Stimulated activated CD8-positive, alpha-beta memory T cell treated with anti-CD3 and anti-CD28 coated beads, Interleukin-7, amount 100 ng/mL, for 48 hours (primary cell): Measurements from ENCODE around the gene PPP1R7.

ENCODE experiments used
- DNase-seq, 2 donors: peaks; one replicate each; pipeline ENCODE4 v3.0.0-alpha.2; 2020; ENCODE audit warnings: low read depth in 1 of 2; ENCODE audit errors: extremely low read depth in 1 of 2

Gene PPP1R7

DNA sequence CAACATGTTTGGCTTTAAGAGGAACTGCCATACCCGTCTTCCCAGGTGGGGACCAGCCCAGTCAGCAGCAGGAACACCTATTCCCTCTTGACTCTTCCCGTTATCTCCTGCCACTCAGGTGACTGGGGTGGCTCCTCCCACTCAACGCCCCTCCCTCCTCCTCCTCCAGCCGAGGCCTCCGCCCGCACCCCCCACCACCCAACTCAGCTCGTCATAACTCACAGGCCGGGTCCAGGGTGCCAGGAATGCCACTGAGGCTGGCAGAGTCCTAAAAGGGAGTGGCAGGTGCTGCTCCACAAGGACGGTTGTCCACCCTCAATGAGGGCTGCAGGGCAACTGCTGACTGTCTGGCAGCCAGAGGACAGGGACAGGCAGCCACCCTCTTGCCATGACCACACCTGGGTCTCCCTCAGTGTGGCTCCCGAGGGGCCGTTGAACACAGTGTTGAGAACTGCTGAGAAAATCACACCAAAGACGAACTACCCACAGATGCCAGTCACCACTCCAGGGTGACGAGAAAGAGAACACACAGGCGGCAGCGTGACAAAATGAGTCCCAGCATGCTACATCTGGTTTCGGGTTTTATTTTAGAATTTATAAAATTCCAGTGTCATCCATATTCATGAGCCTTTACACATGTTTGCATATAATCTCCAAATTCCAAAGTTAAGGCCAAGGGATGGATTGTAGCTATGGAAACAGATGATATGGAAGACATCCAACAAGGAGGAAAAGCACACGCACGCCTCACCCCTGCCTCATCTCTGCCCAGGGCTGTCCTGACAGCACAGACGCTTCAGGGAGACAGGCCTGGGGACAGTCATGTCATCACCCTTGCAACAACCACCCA is 76.7 kb downstream of the PPP1R7 start:
- DNase-seq = no peak

DNA sequence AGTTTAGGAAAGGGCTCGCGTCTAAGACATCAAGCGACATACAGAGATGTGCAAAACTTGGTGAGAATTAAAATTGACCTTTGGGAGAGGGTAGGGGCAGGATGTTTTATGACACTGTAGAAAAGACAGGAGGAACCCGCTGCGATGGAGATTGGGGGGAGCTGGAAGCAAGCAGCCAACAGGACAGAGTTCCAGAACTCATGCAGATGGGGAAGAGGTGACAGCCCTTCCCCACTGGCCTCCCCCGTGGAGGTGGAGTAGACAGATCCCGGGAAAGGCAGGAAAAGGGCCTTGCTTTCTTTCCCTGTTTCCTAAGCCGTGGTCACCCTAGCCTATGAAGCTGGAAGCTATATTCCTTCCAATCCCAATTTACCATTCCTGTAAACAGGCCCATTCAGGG is 77.3 kb downstream of the PPP1R7 start:
- DNase-seq = no peak

DNA sequence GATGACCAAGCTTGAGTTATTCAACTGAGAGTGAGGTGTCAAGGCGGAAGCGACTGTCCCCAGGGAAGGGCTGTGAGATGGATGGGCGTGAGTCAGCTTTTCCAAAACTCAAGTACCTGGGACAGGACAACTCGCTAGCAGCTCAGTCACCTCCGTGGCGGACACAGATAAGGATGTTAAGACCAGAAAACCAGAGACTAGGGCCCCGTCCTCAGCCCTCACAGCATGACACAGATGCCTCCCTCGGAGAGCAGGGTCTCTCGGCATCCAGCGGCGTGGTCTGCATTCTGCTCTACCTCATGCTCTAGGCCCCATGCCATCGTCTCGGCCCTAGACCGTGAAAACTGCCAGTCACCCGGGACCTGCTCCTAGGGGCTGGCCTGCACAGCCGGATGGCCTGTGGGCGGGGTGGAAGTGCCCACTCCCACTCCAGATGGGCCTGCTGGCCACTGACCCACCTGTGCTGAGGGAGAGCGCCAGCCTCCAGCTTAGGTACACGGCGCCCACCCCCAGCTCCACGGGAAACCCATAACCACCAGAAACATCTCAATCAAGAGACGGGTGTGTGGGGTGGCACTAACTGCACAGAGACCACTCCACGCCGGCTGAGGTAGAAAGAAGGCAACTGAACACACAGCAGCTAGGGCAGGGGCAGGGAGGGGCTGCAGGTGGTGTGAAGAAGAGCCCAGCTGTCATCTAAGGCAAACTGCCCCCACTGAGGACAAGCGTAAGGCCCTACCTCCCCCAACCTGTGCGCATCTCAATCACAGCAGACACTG is 78.0 kb downstream of the PPP1R7 start:
- no peak for DNase-seq

DNA sequence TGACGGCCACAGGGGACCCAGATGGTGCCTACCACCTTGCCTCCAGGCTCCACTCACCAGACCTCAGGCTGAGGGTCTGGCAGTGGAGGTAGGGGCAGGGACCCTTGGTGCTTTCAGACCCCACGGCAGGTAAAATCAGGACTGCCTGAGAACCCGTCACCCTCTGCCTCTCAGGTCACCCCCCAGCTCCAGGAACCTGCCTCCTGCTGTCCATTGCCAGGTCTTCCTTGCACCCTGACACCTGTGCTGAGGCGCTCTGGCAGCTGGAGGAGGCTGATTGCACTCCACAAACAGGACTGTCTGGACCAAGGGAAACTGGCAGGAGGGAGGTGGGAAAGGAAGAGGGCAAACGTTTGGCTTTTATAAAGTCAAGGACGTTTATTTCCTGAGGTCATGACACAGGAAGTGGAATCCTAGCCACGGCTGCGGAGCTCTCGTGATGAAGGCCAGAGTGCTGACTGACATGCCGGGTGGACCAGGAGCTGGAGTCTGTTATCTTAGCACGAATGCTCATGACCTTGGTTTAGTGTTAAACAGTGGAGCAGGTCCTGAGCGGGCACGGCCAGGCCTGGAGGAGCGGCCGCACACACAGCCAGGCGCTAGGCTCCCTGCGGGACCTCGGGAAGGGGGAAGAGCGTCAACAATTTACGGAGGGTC is 78.7 kb downstream of the PPP1R7 start:
- no peak for DNase-seq

DNA sequence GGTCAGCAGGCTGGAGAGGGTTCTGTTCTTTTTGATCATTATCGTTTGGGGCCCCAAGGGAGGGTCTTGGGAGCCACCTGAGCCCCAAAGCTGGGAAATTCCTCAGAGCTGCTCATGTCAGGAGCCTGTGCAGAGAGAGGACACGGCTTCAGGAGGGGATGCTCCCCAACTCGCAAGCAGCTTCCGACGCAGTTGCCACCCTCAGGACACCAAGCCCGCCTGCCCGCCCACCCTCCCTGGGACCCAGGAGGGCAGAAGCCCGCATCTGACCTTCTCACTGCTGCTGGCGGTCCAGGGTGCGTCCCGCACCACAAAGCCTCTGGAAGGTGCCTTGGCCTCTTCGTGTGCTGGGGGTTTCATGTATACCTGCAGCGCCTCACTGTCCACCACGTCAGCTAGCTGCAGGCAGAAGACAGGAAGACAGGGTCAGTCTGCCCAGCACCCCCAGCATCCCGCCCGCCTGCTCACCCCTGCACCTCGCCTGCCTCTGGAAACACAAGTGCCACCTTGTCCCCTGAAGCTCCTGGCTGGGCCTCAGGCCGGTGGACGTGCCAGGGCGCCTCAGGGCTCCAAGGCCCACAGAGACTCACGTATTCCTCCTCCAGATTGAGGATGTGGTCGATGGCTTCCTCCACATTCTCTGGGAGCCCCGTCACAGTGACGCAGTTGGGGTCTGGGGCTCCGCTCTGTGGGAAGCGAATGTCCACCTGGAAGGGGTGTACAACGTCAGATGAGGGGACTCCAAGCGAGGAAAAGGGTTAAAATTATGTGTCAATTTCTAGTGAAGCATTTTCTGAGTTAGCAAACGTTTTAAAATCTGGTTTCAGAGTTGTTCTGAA is 79.5 kb downstream of the PPP1R7 start:
- no peak for DNase-seq

DNA sequence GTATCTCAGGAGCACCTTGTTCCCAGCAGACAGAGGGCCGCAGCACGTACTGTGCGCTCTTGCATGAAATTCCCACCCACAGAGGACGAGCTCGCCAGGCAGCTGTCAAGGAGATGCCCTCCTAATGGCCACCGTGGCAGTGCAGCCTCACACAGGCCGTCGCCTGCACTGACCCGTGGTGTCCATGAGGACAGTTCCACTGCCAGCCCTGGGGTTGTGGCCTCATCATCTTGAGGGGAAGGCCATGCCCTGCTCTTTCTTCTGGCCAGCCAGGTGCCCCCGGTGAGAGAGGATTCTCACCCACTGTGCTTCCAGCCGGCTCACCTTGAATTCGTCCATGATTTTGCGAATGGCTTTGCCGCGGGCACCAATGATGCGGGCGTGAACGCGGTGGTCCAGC is 80.2 kb downstream of the PPP1R7 start:
- DNase-seq = no peak

DNA sequence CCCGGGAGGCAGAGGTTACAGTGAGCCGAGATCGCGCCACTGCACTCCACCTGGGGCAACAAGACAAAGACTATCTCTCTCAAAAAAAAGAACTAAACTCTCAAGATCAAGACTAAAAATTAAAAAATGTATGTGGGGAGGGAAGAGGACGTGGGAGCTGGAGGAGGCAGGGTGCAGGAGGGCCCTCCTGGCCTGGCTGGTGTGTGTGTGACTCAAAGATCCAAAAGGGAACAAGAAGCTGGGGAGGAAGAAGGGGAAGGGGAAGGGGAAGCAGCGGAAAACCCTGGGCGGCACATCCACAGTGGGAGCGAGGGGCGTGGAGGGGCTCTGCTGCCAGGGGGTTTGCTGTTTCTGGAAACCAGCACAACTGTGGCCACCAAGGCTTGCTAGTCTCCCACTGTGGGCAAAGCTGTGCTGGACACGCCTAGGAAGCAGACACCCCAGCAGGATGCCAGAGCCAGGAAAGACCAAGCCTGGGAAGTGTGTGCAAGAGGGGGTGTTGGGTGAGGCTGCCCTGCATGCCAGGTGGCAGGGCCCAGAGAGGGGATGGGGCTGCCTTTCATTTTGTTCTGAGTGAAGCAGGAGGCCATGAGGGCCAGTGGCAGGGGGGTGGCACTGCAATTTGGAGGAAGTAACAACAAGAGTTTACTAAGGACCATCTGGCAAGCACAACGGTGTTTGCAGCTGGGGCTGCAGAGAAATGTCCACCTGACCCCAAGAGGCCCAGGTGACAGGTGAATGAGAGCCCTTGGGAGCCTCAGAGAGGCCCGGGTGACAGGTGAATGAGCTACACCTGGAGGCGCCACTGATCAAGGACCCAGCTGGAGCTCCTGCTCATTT is 82.7 kb downstream of the PPP1R7 start:
- no peak for DNase-seq
